ENCODE measurements around the gene KCNH5. TPM values are rescaled to one million over a fixed set of nuclear protein-coding genes. Genes with fewer than 3 reads are reported as not detected.

KCNH5 gene
- total RNA-seq, 1 experiment from 2014 or later = 1.4 TPM

DNA sequence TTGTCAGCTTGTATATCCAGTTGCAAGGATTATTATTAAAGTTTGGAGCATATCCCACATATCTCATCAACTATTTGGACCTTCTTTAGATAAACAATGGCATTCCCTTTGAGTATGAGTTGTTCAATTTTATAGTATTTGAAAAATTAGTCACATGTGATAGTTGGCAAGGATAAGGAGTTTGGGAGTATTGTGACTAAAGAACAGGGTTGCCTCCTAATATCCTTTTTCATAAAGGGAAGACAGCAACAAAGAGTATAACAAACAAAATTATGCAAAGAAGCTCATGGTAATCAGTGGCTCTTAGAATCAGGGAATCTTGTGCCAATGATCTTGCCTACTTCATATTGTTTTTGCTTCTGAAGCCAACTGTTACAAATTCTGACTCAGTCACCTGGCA lies 31.2 kb upstream of the KCNH5 start (continued):
- TF ChIP-seq, protein P1, sequence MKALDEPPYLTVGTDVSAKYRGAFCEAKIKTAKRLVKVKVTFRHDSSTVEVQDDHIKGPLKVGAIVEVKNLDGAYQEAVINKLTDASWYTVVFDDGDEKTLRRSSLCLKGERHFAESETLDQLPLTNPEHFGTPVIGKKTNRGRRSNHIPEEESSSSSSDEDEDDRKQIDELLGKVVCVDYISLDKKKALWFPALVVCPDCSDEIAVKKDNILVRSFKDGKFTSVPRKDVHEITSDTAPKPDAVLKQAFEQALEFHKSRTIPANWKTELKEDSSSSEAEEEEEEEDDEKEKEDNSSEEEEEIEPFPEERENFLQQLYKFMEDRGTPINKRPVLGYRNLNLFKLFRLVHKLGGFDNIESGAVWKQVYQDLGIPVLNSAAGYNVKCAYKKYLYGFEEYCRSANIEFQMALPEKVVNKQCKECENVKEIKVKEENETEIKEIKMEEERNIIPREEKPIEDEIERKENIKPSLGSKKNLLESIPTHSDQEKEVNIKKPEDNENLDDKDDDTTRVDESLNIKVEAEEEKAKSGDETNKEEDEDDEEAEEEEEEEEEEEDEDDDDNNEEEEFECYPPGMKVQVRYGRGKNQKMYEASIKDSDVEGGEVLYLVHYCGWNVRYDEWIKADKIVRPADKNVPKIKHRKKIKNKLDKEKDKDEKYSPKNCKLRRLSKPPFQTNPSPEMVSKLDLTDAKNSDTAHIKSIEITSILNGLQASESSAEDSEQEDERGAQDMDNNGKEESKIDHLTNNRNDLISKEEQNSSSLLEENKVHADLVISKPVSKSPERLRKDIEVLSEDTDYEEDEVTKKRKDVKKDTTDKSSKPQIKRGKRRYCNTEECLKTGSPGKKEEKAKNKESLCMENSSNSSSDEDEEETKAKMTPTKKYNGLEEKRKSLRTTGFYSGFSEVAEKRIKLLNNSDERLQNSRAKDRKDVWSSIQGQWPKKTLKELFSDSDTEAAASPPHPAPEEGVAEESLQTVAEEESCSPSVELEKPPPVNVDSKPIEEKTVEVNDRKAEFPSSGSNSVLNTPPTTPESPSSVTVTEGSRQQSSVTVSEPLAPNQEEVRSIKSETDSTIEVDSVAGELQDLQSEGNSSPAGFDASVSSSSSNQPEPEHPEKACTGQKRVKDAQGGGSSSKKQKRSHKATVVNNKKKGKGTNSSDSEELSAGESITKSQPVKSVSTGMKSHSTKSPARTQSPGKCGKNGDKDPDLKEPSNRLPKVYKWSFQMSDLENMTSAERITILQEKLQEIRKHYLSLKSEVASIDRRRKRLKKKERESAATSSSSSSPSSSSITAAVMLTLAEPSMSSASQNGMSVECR (CRISPR knock-in tag; IDR thresholded peaks at IDR 0.05; ENCODE audit: borderline replicate concordance) = no peak
- TF ChIP-seq, protein P2, sequence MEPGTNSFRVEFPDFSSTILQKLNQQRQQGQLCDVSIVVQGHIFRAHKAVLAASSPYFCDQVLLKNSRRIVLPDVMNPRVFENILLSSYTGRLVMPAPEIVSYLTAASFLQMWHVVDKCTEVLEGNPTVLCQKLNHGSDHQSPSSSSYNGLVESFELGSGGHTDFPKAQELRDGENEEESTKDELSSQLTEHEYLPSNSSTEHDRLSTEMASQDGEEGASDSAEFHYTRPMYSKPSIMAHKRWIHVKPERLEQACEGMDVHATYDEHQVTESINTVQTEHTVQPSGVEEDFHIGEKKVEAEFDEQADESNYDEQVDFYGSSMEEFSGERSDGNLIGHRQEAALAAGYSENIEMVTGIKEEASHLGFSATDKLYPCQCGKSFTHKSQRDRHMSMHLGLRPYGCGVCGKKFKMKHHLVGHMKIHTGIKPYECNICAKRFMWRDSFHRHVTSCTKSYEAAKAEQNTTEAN (CRISPR knock-in tag; IDR thresholded peaks at IDR 0.05) = no peak
- no peak for TF ChIP-seq ZNF138 (CRISPR knock-in tag; conservative IDR thresholded peaks at IDR 0.05)
- TF ChIP-seq, protein P3, sequence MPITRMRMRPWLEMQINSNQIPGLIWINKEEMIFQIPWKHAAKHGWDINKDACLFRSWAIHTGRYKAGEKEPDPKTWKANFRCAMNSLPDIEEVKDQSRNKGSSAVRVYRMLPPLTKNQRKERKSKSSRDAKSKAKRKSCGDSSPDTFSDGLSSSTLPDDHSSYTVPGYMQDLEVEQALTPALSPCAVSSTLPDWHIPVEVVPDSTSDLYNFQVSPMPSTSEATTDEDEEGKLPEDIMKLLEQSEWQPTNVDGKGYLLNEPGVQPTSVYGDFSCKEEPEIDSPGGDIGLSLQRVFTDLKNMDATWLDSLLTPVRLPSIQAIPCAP (CRISPR knock-in tag; IDR thresholded peaks at IDR 0.05) = no peak
- TF ChIP-seq TEAD4 (CRISPR knock-in tag; IDR thresholded peaks at IDR 0.05) = no peak

DNA sequence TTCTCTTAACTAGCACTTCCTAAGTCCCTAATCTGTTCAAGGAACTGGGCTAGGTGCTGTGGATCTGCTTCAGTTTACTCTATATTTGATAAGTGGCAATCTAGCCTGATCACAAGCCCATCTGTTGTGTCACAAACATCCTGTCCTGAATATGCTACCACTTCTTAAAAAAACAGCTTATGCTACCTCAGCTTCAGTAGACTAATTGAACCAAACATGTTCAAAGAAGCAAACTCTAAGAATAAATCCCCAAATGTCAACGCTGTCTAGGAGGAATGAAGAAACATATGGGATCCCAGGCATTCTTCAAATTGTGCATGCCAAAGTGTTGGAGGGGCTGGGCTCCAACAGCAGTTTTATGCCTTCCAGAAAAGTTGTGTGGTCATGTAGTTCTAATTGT lies 10.4 kb upstream of the KCNH5 start:
- ATAC-seq = no peak
- Mint-ChIP-seq H3K27me3 (ENCODE audit: low read depth) (no peaks in the 10 kb centered on the region), H3K4me1 (no peaks in the 10 kb centered on the region), H3K4me3 (no peak overlapping the region), H3K36me3 (peaks cover 7% of the 10 kb centered on the region), H3K9me3 (peaks cover 16% of the 10 kb centered on the region), H3K27ac (no peak overlapping the region)
- ChIA-PET CTCF (interaction anchor here (1.2 kb wide), 1 partner anchor 35 kb away, joined by 3 read pairs; no protein-coding TSS in a partner anchor), POLR2A (no interaction called here)
- DNase-seq (ENCODE audit: low spot score) = no peak
- TF ChIP-seq PRRX2 (CRISPR knock-in tag; IDR thresholded peaks at IDR 0.05) (no peak), ZNF232 (CRISPR knock-in tag; IDR thresholded peaks at IDR 0.05) (no peak), ZNF423 (CRISPR knock-in tag; IDR thresholded peaks at IDR 0.05) (no peak), RELA (CRISPR knock-in tag; IDR thresholded peaks at IDR 0.05; ENCODE audit: borderline replicate concordance) (no peak), TCF7 (CRISPR knock-in tag; IDR thresholded peaks at IDR 0.05; ENCODE audit: low read depth) (no peak)
- TF ChIP-seq, protein P4, sequence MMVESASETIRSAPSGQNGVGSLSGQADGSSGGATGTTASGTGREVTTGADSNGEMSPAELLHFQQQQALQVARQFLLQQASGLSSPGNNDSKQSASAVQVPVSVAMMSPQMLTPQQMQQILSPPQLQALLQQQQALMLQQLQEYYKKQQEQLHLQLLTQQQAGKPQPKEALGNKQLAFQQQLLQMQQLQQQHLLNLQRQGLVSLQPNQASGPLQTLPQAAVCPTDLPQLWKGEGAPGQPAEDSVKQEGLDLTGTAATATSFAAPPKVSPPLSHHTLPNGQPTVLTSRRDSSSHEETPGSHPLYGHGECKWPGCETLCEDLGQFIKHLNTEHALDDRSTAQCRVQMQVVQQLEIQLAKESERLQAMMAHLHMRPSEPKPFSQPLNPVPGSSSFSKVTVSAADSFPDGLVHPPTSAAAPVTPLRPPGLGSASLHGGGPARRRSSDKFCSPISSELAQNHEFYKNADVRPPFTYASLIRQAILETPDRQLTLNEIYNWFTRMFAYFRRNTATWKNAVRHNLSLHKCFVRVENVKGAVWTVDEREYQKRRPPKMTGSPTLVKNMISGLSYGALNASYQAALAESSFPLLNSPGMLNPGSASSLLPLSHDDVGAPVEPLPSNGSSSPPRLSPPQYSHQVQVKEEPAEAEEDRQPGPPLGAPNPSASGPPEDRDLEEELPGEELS (CRISPR knock-in tag; IDR thresholded peaks at IDR 0.05) = no peak

DNA sequence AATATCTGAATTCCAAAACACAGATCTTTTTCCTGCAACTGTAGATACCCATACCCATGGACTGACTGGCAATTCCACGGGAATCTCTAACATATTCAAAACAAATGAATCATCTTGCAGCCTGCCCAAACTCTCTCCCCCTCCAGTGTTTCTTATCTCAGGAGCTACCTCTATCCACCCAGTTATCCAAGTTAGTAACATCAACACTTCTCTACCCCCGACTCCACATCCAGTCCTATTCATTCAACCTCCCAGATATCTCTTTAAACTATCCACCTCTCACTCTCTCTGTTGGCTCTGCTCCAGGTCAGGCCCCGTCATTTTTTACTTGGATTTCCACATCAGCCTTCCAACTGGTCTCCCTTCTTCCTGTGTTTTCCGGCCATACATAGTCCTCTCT lies 6.7 kb upstream of the KCNH5 start:
- no peak overlapping the region for H3K4me3 Mint-ChIP-seq
- H3K9me3 Mint-ChIP-seq = peaks cover 4% of the 10 kb centered on the region
- DNase-seq (ENCODE audit: low spot score) (no peak), ATAC-seq (no peak)
- H3K36me3 Mint-ChIP-seq = no peaks in the 10 kb centered on the region
- peaks cover 16% of the 10 kb centered on the region for H3K4me1 Mint-ChIP-seq
- peaks cover 25% of the 10 kb centered on the region for H3K27me3 Mint-ChIP-seq (ENCODE audit: low read depth)
- no peak overlapping the region for H3K27ac Mint-ChIP-seq
- ChIA-PET CTCF (no interaction called here), POLR2A (no interaction called here)
- no peak for TF ChIP-seq ZNF219 (CRISPR knock-in tag; IDR thresholded peaks at IDR 0.05; ENCODE audit: borderline replicate concordance)
- TF ChIP-seq, protein P5, sequence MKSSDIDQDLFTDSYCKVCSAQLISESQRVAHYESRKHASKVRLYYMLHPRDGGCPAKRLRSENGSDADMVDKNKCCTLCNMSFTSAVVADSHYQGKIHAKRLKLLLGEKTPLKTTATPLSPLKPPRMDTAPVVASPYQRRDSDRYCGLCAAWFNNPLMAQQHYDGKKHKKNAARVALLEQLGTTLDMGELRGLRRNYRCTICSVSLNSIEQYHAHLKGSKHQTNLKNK (CRISPR knock-in tag; IDR thresholded peaks at IDR 0.05) = no peak
- TF ChIP-seq, protein P6, sequence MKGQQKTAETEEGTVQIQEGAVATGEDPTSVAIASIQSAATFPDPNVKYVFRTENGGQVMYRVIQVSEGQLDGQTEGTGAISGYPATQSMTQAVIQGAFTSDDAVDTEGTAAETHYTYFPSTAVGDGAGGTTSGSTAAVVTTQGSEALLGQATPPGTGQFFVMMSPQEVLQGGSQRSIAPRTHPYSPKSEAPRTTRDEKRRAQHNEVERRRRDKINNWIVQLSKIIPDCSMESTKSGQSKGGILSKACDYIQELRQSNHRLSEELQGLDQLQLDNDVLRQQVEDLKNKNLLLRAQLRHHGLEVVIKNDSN (CRISPR knock-in tag; IDR thresholded peaks at IDR 0.05) = no peak
- TF ChIP-seq ZNF263 (CRISPR knock-in tag; IDR thresholded peaks at IDR 0.05; ENCODE audit: low read depth) = no peak
- TF ChIP-seq NR3C1 (CRISPR knock-in tag; conservative IDR thresholded peaks at IDR 0.05; ENCODE audit: low read depth) = no peak
- TF ChIP-seq, protein P7, sequence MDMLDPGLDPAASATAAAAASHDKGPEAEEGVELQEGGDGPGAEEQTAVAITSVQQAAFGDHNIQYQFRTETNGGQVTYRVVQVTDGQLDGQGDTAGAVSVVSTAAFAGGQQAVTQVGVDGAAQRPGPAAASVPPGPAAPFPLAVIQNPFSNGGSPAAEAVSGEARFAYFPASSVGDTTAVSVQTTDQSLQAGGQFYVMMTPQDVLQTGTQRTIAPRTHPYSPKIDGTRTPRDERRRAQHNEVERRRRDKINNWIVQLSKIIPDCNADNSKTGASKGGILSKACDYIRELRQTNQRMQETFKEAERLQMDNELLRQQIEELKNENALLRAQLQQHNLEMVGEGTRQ (CRISPR knock-in tag; IDR thresholded peaks at IDR 0.05) = no peak
- TF ChIP-seq SP1 (CRISPR knock-in tag; conservative IDR thresholded peaks at IDR 0.05) = no peak
- TF ChIP-seq ATF1 (CRISPR knock-in tag; IDR thresholded peaks at IDR 0.05) = no peak
- TF ChIP-seq, protein P8, sequence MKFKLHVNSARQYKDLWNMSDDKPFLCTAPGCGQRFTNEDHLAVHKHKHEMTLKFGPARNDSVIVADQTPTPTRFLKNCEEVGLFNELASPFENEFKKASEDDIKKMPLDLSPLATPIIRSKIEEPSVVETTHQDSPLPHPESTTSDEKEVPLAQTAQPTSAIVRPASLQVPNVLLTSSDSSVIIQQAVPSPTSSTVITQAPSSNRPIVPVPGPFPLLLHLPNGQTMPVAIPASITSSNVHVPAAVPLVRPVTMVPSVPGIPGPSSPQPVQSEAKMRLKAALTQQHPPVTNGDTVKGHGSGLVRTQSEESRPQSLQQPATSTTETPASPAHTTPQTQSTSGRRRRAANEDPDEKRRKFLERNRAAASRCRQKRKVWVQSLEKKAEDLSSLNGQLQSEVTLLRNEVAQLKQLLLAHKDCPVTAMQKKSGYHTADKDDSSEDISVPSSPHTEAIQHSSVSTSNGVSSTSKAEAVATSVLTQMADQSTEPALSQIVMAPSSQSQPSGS (CRISPR knock-in tag; IDR thresholded peaks at IDR 0.05; ENCODE audit: borderline replicate concordance, low read depth) = no peak
- TF ChIP-seq NR2C2 (CRISPR knock-in tag; IDR thresholded peaks at IDR 0.05) = no peak
- TF ChIP-seq, protein P9, sequence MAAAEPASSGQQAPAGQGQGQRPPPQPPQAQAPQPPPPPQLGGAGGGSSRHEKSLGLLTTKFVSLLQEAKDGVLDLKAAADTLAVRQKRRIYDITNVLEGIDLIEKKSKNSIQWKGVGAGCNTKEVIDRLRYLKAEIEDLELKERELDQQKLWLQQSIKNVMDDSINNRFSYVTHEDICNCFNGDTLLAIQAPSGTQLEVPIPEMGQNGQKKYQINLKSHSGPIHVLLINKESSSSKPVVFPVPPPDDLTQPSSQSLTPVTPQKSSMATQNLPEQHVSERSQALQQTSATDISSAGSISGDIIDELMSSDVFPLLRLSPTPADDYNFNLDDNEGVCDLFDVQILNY (CRISPR knock-in tag; IDR thresholded peaks at IDR 0.05) = no peak
